HG02973 (cell line): ENCODE data around the gene SLC16A11.
"Not testable (repeated sequence)": the region's sequence is repeated elsewhere in the genome, so short reads cannot be mapped to it uniquely, and the experiment has no call there.

Source experiments
- ATAC-seq: cut with Tn5 transposase; IDR thresholded peaks from one replicate; pipeline ENCODE4 v1.9.1; 2021; ENCODE audit warnings: moderate library complexity; ENCODE audit not compliant: unreplicated experiment

The SLC16A11 gene

DNA sequence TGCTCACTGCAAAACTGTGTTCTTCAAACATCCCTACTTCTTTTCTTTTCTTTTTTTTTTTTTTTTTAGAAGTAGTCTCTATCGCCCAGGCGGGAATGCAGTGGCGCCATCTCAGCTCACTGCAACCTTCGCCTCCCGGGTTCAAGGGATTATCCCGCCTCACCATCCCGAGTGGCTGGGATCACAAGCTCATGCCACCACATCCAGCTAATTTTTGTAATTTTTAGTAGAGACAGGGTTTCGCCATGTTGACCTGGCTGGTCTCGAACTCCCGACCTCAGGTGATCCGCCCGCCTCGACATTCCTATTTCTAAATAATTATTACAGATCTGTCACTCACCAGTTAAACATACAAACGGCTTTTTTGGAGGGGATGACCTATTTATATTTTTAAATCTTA, 32.5 kb downstream of the SLC16A11 start:
- no peak for ATAC-seq

DNA sequence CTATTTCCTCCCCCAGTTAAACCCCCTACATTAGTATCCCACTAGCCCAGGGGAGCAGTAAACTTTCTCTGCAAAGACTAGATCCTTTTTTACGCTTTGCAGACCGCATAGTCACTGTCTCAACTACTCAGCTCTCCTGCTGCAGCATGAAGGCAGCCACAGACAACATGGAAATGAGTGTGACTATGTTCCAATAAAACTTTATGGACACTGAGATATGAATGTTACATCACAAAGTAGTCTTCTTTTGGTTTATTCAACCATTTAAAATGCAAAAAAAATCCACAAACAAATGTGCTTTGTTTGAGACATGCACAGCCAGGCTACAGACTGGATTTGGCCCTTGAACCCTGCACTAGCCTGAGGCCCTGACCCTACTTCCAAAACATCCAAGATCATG, 33.4 kb downstream of the SLC16A11 start:
- no peak for ATAC-seq

- ATAC-seq = no peak
These were observed 36.7 kb downstream of the SLC16A11 start for GRCh38 chr17:7007143-7007542.

GRCh38 chr17:7005716-7006115, 38.2 kb downstream of the SLC16A11 start:
- no peak for ATAC-seq

- peak; percentile 49 for ATAC-seq
These were observed 39.3 kb downstream of the SLC16A11 start for GRCh38 chr17:7004398-7005253.

DNA sequence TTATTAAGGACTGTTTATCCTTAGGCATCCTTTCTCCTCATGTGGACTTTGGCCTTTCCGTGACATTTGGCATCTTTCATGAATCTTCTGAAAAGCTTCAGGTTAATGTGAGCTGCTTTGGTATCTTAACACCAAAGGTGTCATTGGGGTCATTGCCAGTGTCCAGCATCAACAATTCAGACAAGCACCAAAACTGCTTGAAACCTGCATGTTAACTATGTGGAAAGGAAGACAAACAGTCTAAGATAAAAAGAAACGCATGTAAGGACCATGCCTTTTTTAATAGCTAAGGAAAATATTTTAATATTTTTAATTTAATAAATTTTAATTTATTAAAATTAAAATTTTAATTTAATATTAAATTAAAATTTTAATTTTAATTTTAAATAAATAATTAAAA, 40.1 kb downstream of the SLC16A11 start:
- ATAC-seq = no peak

GRCh38 chr17:7002288-7003047, 41.4 kb downstream of the SLC16A11 start:
- no peak for ATAC-seq

DNA sequence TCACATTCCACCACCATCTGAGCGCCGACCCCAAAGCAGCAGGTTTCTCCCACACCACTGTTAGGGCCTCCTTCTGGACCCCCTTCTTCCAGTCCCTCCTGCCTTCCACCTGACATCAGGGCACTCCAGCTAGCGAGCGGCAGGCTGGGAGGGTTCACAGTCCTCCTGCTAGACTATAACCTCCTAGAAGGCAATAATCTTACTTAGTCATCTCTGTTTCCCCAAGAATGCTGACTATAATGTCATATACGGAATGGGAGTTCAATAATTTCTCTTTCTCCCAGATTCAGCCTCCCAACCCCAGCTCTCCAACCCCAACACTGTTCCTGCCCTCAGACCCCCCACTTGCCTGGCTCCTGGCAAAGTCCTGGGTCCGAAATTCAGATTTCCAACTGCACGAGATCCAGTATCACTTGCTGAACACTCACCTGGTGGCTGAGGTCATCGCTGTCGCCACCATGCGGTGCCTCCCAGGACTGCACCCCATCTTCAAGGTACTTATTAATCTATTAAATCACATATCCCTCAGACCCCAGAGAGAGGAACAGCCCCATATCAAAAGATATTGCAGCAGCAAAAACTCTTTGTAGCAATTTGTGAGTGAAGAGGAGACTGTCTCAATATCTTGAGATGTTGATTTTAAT, 42.5 kb downstream of the SLC16A11 start:
- ATAC-seq = no peak

DNA sequence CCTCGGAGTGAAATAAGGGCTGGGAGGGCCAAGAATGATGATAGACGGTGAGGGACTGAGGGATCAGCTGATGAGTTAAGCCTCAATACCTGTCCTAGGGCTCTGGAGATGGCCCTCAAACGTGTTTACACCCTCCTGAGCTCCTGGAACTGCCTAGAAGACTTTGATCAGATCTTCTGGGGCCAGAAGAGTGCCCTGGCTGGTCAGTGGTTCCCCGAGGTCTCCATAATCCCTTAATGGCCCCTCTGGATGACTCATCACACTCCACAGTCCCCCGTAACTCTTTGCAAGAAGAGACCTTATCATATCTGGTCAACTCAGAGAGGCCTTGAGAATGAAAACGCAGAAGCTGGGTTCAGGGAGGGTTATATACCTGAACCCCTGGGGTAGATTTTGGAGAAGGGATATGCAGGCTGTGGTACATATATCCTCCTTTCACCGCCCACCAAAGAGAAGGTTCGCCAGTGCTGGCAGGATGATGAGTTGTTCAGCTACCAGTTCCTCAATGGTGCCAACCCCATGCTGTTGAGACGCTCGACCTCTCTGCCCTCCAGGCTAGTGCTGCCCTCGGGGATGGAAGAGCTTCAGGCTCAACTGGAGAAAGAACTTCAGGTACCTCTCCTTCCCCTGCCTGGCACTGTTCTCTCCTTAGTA, 44.9 kb downstream of the SLC16A11 start:
- no peak for ATAC-seq

DNA sequence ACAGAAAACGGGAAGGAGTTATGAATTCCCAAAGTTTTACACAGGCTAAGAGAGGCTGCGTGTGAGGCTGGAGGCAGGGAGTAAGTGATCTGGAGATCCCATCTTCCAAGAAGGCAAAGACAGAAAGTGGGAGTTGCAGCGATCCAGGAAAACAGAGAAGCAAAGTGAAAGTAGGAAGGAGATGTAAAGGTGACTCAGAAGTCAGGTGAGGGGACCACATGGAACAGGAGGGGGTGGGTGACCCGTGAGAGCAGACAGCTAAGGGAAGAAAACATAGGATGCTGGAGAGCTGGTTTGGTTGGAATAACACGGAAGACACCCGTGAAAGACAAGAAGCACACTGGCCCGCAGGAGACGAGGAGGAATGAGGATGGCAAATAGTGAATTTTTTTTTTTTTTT, 46.7 kb downstream of the SLC16A11 start:
- no peak for ATAC-seq

- ATAC-seq = no peak
These were observed 47.5 kb downstream of the SLC16A11 start for GRCh38 chr17:6996256-6997011.

DNA sequence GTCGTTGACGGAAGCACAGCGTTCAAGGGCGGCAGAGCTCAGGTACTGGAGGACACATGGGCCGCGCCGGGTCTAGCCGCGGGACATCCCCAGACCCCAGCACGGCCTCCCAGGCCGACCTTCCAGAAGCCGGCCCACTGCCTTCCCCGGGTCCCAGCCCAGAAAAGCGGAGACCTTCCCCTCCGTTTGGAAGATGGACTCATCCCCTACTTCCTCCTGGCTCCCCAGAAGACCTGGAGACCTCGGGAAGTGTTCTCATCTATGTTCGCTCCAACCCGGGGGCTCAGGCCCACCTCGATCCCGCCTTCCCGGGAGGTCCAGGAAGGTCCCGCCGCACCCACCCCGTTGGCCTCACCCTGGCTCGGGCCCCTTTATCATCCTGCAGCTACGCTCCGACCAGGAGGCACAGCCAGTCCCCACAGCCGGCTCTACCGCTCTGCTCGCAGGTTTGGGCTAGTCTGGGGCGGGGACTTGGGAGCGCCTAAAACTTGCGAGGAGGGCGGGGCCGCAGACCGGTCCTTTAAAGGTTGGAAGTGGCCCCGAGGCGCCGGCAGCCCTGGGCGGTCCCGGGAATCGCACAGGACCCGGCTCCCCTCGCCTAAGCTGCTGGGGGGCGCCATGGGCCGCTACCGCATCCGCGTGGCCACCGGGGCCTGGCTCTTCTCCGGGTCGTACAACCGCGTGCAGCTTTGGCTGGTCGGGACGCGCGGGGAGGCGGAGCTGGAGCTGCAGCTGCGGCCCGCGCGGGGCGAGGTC, 48.2 kb downstream of the SLC16A11 start, which contains the start of gene ALOX12:
Gene ALOX12 (plus strand): TSS at position 550 of the 756 bp plus-strand sequence. CDS start 69 bp downstream, at position 619.
- ATAC-seq = no peak

DNA sequence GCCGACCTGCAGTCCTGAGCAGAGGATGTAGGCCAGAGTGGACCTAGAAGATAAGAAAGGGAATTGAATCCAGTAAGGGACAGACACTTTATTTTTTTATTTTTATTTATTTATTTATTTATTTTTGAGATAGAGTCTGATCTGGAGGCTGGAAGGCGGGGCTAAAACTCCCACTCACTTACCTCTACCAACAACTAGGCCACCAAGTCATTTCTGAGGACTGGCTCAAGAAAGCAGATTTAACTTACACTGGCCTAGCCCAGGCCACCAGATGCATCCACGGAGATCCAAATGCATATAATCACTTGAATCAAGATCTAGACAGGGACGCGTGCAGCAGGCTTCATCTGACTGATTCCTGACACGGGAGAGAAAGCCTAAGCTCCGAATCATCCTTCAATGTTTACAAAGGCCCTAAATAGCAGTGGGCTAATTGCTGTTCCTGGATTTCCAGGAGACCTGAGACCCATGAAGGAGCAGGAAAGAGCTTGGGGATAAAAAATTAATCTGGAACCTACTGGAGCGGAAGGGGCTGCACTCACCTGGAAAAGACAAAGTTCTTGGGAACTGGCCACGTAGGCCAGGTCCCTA, 49.1 kb downstream of the SLC16A11 start:
- no peak for ATAC-seq

DNA sequence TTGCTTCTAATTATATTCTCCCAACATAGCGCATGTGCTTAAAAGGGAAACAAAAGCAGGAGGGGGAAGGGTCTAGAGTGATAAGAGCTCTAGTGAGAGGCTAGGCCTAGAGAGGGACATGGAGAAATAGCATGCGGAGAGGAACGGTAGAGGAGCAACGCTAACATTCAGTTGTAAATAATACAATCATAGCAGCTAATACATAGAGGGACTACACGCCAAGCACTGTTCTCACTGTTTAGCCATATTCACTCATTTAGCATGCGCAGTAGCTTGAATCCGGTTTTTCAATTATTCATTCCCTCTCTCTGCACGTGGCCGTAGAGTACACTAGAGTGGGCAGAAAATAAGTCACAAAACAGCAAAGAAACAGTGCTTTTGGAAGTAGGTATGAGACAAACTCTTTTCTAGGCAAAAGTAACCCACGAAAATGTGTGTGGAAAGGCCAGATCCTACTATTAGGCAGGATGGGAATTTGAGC, 49.7 kb downstream of the SLC16A11 start:
- no peak for ATAC-seq

GRCh38 chr17:6993613-6994056, 50.3 kb downstream of the SLC16A11 start:
- not testable (repeated sequence) for ATAC-seq
